Liver (tissue), 9 donors: ENCODE data around the gene SLPI. TPM values are rescaled to one million over a fixed set of nuclear protein-coding genes. Genes with fewer than 3 reads are reported as not detected.

Experiments used
- DNase-seq: peaks from one replicate; pipeline ENCODE4 v3.0.0-alpha.2; 2017; ENCODE audit warnings: low spot score
- H3K27ac ChIP-seq, 2 donors: one replicate each; pipeline ENCODE4 v1.7.0; 2013; ENCODE audit warnings: inconsistent platforms in 2 of 2, low read length in 2 of 2, control low read depth in 1 of 2, low read depth in 1 of 2, mild to moderate bottlenecking in 1 of 2
- H3K27me3 ChIP-seq, 4 donors: one replicate each; pipeline versions ENCODE4 v1.6.1 to v1.7.0; 2013; ENCODE audit warnings: low read length in 3 of 4, inconsistent platforms in 1 of 4, mild to moderate bottlenecking in 1 of 4, moderate library complexity in 1 of 4; ENCODE audit not compliant: control insufficient read depth in 4 of 4, insufficient read depth in 4 of 4
- H3K36me3 ChIP-seq, 4 donors: one replicate each; pipeline versions ENCODE4 v1.6.1 to v1.7.0; 2013; ENCODE audit warnings: low read length in 3 of 4, mild to moderate bottlenecking in 3 of 4, low read depth in 1 of 4, moderate library complexity in 1 of 4; ENCODE audit not compliant: control insufficient read depth in 4 of 4, insufficient read depth in 3 of 4
- H3K4me1 ChIP-seq, 4 donors: one replicate each; pipeline versions ENCODE4 v1.6.1 to v1.7.0; 2013; ENCODE audit warnings: low read length in 3 of 4, mild to moderate bottlenecking in 3 of 4, moderate library complexity in 1 of 4; ENCODE audit not compliant: control insufficient read depth in 4 of 4, insufficient read depth in 4 of 4
- H3K4me3 ChIP-seq, 3 donors: one replicate each; pipeline versions ENCODE4 v1.6.1 to v1.7.0; 2013; ENCODE audit warnings: low read length in 3 of 3, control low read depth in 1 of 3, low read depth in 1 of 3, mild to moderate bottlenecking in 1 of 3
- H3K9ac ChIP-seq, 2 donors: one replicate each; pipeline ENCODE4 v1.7.0; 2013; ENCODE audit warnings: low read length in 2 of 2, mild to moderate bottlenecking in 2 of 2, moderate library complexity in 2 of 2, control low read depth in 1 of 2, low read depth in 1 of 2
- H3K9me3 ChIP-seq, 4 donors: one replicate each; pipeline versions ENCODE4 v1.6.1 to v1.7.0; 2013; ENCODE audit warnings: low read length in 3 of 4; ENCODE audit not compliant: control insufficient read depth in 4 of 4
- ATF3 ChIP-seq: IDR thresholded peaks from 2 replicates; pipeline ENCODE4 v1.6.1; 2016; ENCODE audit warnings: antibody characterized with exemption
- CTCF ChIP-seq: fragments of 150-350 bp; IDR thresholded peaks from 2 replicates; pipeline ENCODE4 v1.5.1; 2017; ENCODE audit warnings: improper control_type of control experiment, low read depth, low read length; ENCODE audit not compliant: missing input control
- EGR1 ChIP-seq, 2 donors: IDR thresholded peaks; 2 replicates each; pipeline ENCODE4 v1.6.1; 2016 to 2018; ENCODE audit warnings: antibody characterized with exemption in 2 of 2, low read depth in 2 of 2
- HNF4A ChIP-seq, 2 donors: conservative IDR thresholded peaks; 2 replicates each; pipeline ENCODE4 v1.6.1; 2016; ENCODE audit warnings: antibody characterized with exemption in 2 of 2, mild to moderate bottlenecking in 2 of 2
- JUND ChIP-seq, 2 donors: IDR thresholded peaks; 2 replicates each; pipeline ENCODE4 v1.6.1; 2016; ENCODE audit warnings: antibody characterized with exemption in 2 of 2
- NR2F2 ChIP-seq: IDR thresholded peaks from 2 replicates; pipeline ENCODE4 v1.6.1; 2016; ENCODE audit warnings: antibody characterized with exemption
- RAD21 ChIP-seq, 2 donors: IDR thresholded peaks; 2 replicates each; pipeline ENCODE4 v1.6.1; 2016; ENCODE audit warnings: antibody characterized with exemption in 2 of 2, mild to moderate bottlenecking in 2 of 2
- TAF1 ChIP-seq: conservative IDR thresholded peaks from 2 replicates; pipeline ENCODE4 v1.6.1; 2016; ENCODE audit warnings: antibody characterized with exemption, mild to moderate bottlenecking
- YY1 ChIP-seq: IDR thresholded peaks from 2 replicates; pipeline ENCODE4 v1.6.1; 2016; ENCODE audit warnings: antibody characterized with exemption, mild to moderate bottlenecking
- WGBS: extraction: QIAGEN DNeasy Blood & Tissue Kit; methylation state at CpG from one replicate; pipeline ENCODE4 v1.1.7; 2013; 5-methylcytosine and 5-hydroxymethylcytosine counted together
- polyA plus RNA-seq, 2 donors: library from polyadenylated mRNA; stranded (reverse) in 1 of 2; unstranded in 1 of 2; fragments of 200-250 nt in 1 of 2; fragments of >200 nt in 1 of 2; fragmentation: Nextera tagmentation in 1 of 2; extraction: Ambion mirVana in 1 of 2; gene quantifications; one replicate each; pipeline versions ENCODE4 v1.2.1 to v1.2.3, GENCODE V29; 2013 to 2015
- total RNA-seq, 2 donors: library from RNA; depleted of rRNA; stranded (reverse); fragments of >200 nt; gene quantifications; one replicate each; pipeline ENCODE4 v1.2.3, GENCODE V29; 2014
- TF ChIP-seq, protein P1 (sequence below): IDR thresholded peaks from 2 replicates; pipeline ENCODE4 v1.6.1; 2016; ENCODE audit warnings: antibody characterized with exemption
- TF ChIP-seq, protein P2 (sequence below): IDR thresholded peaks from 2 replicates; pipeline ENCODE4 v1.6.1; 2016; ENCODE audit warnings: antibody characterized with exemption, mild to moderate bottlenecking
- donor health status: healthy.
- donor health status: healthy.
- donor health status: healthy.
- donor health status: healthy.
- donor health status: healthy.

Gene SLPI
- total and polyA plus RNA-seq, 4 donors, result 1.9 to 308 (median 93.9) TPM

DNA sequence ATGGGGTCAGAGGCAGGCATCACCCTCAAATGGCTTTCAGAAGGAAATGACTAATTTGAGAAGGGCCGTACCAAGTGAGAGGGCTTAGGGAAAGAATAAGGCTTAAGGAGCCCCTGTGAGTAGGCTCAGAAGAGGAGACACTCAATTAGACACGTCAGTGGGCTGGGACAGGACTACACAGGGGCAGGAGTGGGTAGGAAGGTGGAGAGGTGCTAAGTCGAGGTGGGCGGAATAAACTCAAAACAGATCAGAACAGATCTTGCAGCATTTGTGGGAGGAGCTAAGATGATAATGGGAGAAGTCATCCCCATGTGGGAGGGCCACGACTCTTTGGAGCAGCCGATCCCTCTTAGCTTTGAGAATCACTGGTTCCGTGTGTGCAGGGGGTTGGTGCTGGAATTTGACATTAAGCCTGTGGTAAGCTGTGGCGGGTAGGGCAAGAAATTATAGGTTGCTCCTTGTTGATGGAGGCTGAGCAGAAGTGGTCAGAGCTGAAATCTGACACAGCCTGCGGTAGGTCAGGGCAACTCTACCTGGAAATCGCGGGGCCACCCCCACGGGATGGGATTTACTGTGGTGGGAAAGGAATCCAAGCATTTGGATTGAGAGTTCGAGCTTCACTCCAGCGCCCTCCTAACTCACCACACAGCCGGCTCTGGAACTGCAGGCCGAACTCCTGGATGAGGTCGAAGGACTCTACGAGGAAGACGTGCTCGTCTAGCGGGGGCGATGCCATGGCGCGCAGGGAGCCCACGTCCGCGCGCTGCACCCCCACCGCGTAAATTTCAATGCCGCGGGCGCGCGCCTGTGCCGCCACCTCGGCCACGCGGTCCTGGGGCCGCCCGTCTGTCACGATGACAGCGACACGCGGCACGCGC is 49.5 kb upstream of the SLPI start:
- DNase-seq, result no peak

GRCh38 chr20:45301824-45302271 is 47.5 kb upstream of the SLPI start:
- no peaks in the 10 kb centered on the region for H3K36me3 ChIP-seq
- H3K9me3 ChIP-seq, result no peaks in the 10 kb centered on the region
- H3K9ac ChIP-seq, result no peak overlapping the region
- no peak overlapping the region for H3K4me3 ChIP-seq
- no peak for DNase-seq
- no peak overlapping the region for H3K27ac ChIP-seq
- WGBS, result 75% methylated on average over 5 of the region's 5 CpGs
- no peak for TF ChIP-seq ATF3
- no peak for TF ChIP-seq HNF4A (conservative IDR thresholded peaks at IDR 0.05)
- no peak for TF ChIP-seq RAD21 (IDR thresholded peaks at IDR 0.05)
- TF ChIP-seq YY1, result no peak
- TF ChIP-seq TAF1, result no peak
- H3K4me1 ChIP-seq, result peaks cover 0 to 4% (median 0%) of the 10 kb centered on the region in 4 donors
- H3K27me3 ChIP-seq, result peaks cover 0 to 4% (median 3%) of the 10 kb centered on the region in 4 donors

More for the DNA sequence above, 49.5 kb upstream of the SLPI start:
- no peak for TF ChIP-seq EGR1 (IDR thresholded peaks at IDR 0.05; ENCODE audit: low read depth in 2 of 2)
- TF ChIP-seq, protein P1, sequence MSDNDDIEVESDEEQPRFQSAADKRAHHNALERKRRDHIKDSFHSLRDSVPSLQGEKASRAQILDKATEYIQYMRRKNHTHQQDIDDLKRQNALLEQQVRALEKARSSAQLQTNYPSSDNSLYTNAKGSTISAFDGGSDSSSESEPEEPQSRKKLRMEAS, result no peak
- TF ChIP-seq RAD21 (IDR thresholded peaks at IDR 0.05), result no peak
- TF ChIP-seq, protein P2, sequence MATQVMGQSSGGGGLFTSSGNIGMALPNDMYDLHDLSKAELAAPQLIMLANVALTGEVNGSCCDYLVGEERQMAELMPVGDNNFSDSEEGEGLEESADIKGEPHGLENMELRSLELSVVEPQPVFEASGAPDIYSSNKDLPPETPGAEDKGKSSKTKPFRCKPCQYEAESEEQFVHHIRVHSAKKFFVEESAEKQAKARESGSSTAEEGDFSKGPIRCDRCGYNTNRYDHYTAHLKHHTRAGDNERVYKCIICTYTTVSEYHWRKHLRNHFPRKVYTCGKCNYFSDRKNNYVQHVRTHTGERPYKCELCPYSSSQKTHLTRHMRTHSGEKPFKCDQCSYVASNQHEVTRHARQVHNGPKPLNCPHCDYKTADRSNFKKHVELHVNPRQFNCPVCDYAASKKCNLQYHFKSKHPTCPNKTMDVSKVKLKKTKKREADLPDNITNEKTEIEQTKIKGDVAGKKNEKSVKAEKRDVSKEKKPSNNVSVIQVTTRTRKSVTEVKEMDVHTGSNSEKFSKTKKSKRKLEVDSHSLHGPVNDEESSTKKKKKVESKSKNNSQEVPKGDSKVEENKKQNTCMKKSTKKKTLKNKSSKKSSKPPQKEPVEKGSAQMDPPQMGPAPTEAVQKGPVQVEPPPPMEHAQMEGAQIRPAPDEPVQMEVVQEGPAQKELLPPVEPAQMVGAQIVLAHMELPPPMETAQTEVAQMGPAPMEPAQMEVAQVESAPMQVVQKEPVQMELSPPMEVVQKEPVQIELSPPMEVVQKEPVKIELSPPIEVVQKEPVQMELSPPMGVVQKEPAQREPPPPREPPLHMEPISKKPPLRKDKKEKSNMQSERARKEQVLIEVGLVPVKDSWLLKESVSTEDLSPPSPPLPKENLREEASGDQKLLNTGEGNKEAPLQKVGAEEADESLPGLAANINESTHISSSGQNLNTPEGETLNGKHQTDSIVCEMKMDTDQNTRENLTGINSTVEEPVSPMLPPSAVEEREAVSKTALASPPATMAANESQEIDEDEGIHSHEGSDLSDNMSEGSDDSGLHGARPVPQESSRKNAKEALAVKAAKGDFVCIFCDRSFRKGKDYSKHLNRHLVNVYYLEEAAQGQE, result no peak
- no peak for TF ChIP-seq NR2F2
- no peak for TF ChIP-seq CTCF
- TF ChIP-seq ATF3, result no peak
- TF ChIP-seq JUND (IDR thresholded peaks at IDR 0.05), result no peak
- Histone ChIP-seq H3K36me3 (no peaks in the 10 kb centered on the region), H3K4me3 (no peak overlapping the region), H3K27ac (no peak overlapping the region), H3K4me1 (peaks cover 0 to 4% (median 0%) of the 10 kb centered on the region in 4 donors), H3K9me3 (no peaks in the 10 kb centered on the region), H3K9ac (no peak overlapping the region), H3K27me3 (peaks cover 0 to 5% (median 3%) of the 10 kb centered on the region in 4 donors)
- WGBS, result 39% methylated on average over 47 of the region's 47 CpGs
